ENCODE measurements around the gene PRCP.

The PRCP gene

GRCh38 chr11:82792822-82793569, 107.2 kb downstream of the PRCP start:
- Histone ChIP-seq H3K4me1 (ENCODE audit: control insufficient read depth in 1 of 2, insufficient read depth in 2 of 2, low read length in 2 of 2) (no peaks in the 10 kb centered on the region), H3K36me3 (ENCODE audit: control insufficient read depth in 1 of 2, insufficient read depth in 2 of 2, low read length in 2 of 2) (no peaks in the 10 kb centered on the region), H3K4me3 (ENCODE audit: low read depth in 1 of 2, low read length in 2 of 2) (no peak overlapping the region), H3K27ac (ENCODE audit: low read length) (no peak overlapping the region), H3K27me3 (ENCODE audit: low read depth, low read length) (no peaks in the 10 kb centered on the region), H3K9me3 (ENCODE audit: control insufficient read depth in 1 of 2, low read length in 2 of 2) (no peaks in the 10 kb centered on the region)

- Histone ChIP-seq H3K27ac (ENCODE audit: low read length) (no peak overlapping the region), H3K4me3 (ENCODE audit: low read depth in 1 of 2, low read length in 2 of 2) (no peak overlapping the region), H3K36me3 (ENCODE audit: control insufficient read depth in 1 of 2, insufficient read depth in 2 of 2, low read length in 2 of 2) (no peaks in the 10 kb centered on the region), H3K4me1 (ENCODE audit: control insufficient read depth in 1 of 2, insufficient read depth in 2 of 2, low read length in 2 of 2) (no peaks in the 10 kb centered on the region), H3K27me3 (ENCODE audit: low read depth, low read length) (no peaks in the 10 kb centered on the region), H3K9me3 (ENCODE audit: control insufficient read depth in 1 of 2, low read length in 2 of 2) (no peaks in the 10 kb centered on the region)
Observed at GRCh38 chr11:82792319-82792718, 107.9 kb downstream of the PRCP start.

- Histone ChIP-seq H3K36me3 (ENCODE audit: control insufficient read depth in 1 of 2, insufficient read depth in 2 of 2, low read length in 2 of 2) (no peaks in the 10 kb centered on the region), H3K27ac (ENCODE audit: low read length) (no peak overlapping the region), H3K9me3 (ENCODE audit: control insufficient read depth in 1 of 2, low read length in 2 of 2) (no peaks in the 10 kb centered on the region)
Observed at GRCh38 chr11:82791779-82792178, 108.5 kb downstream of the PRCP start.

GRCh38 chr11:82790723-82791484, 109.3 kb downstream of the PRCP start:
- Histone ChIP-seq H3K9me3 (ENCODE audit: control insufficient read depth in 1 of 2, low read length in 2 of 2) (no peaks in the 10 kb centered on the region), H3K4me1 (ENCODE audit: control insufficient read depth in 1 of 2, insufficient read depth in 2 of 2, low read length in 2 of 2) (no peaks in the 10 kb centered on the region), H3K27me3 (ENCODE audit: low read depth, low read length) (no peaks in the 10 kb centered on the region), H3K4me3 (ENCODE audit: low read depth in 1 of 2, low read length in 2 of 2) (no peak overlapping the region), H3K36me3 (ENCODE audit: control insufficient read depth in 1 of 2, insufficient read depth in 2 of 2, low read length in 2 of 2) (no peaks in the 10 kb centered on the region), H3K27ac (ENCODE audit: low read length) (no peak overlapping the region)

More at GRCh38 chr11:82791779-82792178, 108.5 kb downstream of the PRCP start:
- H3K4me3 ChIP-seq (ENCODE audit: low read depth in 1 of 2, low read length in 2 of 2) = no peak overlapping the region
- H3K27me3 ChIP-seq (ENCODE audit: low read depth, low read length) = no peaks in the 10 kb centered on the region
- H3K4me1 ChIP-seq (ENCODE audit: control insufficient read depth in 1 of 2, insufficient read depth in 2 of 2, low read length in 2 of 2) = no peaks in the 10 kb centered on the region

- no peak overlapping the region for H3K27ac ChIP-seq (ENCODE audit: low read length)
- H3K27me3 ChIP-seq (ENCODE audit: low read depth, low read length) = no peaks in the 10 kb centered on the region
- H3K4me3 ChIP-seq (ENCODE audit: low read depth in 1 of 2, low read length in 2 of 2) = no peak overlapping the region
- no peaks in the 10 kb centered on the region for H3K9me3 ChIP-seq (ENCODE audit: control insufficient read depth in 1 of 2, low read length in 2 of 2)
- no peaks in the 10 kb centered on the region for H3K36me3 ChIP-seq (ENCODE audit: control insufficient read depth in 1 of 2, insufficient read depth in 2 of 2, low read length in 2 of 2)
- no peaks in the 10 kb centered on the region for H3K4me1 ChIP-seq (ENCODE audit: control insufficient read depth in 1 of 2, insufficient read depth in 2 of 2, low read length in 2 of 2)
Observed at GRCh38 chr11:82787981-82788380, 112.2 kb downstream of the PRCP start.

GRCh38 chr11:82786836-82787235, 113.4 kb downstream of the PRCP start:
- Histone ChIP-seq H3K9me3 (ENCODE audit: control insufficient read depth in 1 of 2, low read length in 2 of 2) (no peaks in the 10 kb centered on the region), H3K27ac (ENCODE audit: low read length) (no peak overlapping the region), H3K4me1 (ENCODE audit: control insufficient read depth in 1 of 2, insufficient read depth in 2 of 2, low read length in 2 of 2) (no peaks in the 10 kb centered on the region), H3K27me3 (ENCODE audit: low read depth, low read length) (no peaks in the 10 kb centered on the region), H3K4me3 (ENCODE audit: low read depth in 1 of 2, low read length in 2 of 2) (no peak overlapping the region), H3K36me3 (ENCODE audit: control insufficient read depth in 1 of 2, insufficient read depth in 2 of 2, low read length in 2 of 2) (no peaks in the 10 kb centered on the region)

- H3K27ac ChIP-seq (ENCODE audit: low read length) = no peak overlapping the region
- no peaks in the 10 kb centered on the region for H3K27me3 ChIP-seq (ENCODE audit: low read depth, low read length)
- no peaks in the 10 kb centered on the region for H3K4me1 ChIP-seq (ENCODE audit: control insufficient read depth in 1 of 2, insufficient read depth in 2 of 2, low read length in 2 of 2)
- no peak overlapping the region for H3K4me3 ChIP-seq (ENCODE audit: low read depth in 1 of 2, low read length in 2 of 2)
- no peaks in the 10 kb centered on the region for H3K9me3 ChIP-seq (ENCODE audit: control insufficient read depth in 1 of 2, low read length in 2 of 2)
- H3K36me3 ChIP-seq (ENCODE audit: control insufficient read depth in 1 of 2, insufficient read depth in 2 of 2, low read length in 2 of 2) = no peaks in the 10 kb centered on the region
Observed at GRCh38 chr11:82786001-82786400, 114.2 kb downstream of the PRCP start.

GRCh38 chr11:82782825-82783374, 117.3 kb downstream of the PRCP start:
- H3K4me3 ChIP-seq (ENCODE audit: low read depth in 1 of 2, low read length in 2 of 2) = no peak overlapping the region
- H3K4me1 ChIP-seq (ENCODE audit: control insufficient read depth in 1 of 2, insufficient read depth in 2 of 2, low read length in 2 of 2) = no peaks in the 10 kb centered on the region
- H3K27ac ChIP-seq (ENCODE audit: low read length) = no peak overlapping the region
- no peaks in the 10 kb centered on the region for H3K9me3 ChIP-seq (ENCODE audit: control insufficient read depth in 1 of 2, low read length in 2 of 2)
- no peaks in the 10 kb centered on the region for H3K36me3 ChIP-seq (ENCODE audit: control insufficient read depth in 1 of 2, insufficient read depth in 2 of 2, low read length in 2 of 2)
- H3K27me3 ChIP-seq (ENCODE audit: low read depth, low read length) = no peaks in the 10 kb centered on the region

- Histone ChIP-seq H3K27ac (ENCODE audit: low read length) (no peak overlapping the region), H3K4me1 (ENCODE audit: control insufficient read depth in 1 of 2, insufficient read depth in 2 of 2, low read length in 2 of 2) (no peaks in the 10 kb centered on the region), H3K36me3 (ENCODE audit: control insufficient read depth in 1 of 2, insufficient read depth in 2 of 2, low read length in 2 of 2) (no peaks in the 10 kb centered on the region), H3K27me3 (ENCODE audit: low read depth, low read length) (no peaks in the 10 kb centered on the region), H3K9me3 (ENCODE audit: control insufficient read depth in 1 of 2, low read length in 2 of 2) (peaks cover 0 to 5% of the 10 kb centered on the region in 2 donors), H3K4me3 (ENCODE audit: low read depth in 1 of 2, low read length in 2 of 2) (no peak overlapping the region)
Observed at GRCh38 chr11:82778776-82779175, 121.5 kb downstream of the PRCP start.

GRCh38 chr11:82776377-82776776, 123.9 kb downstream of the PRCP start:
- no peak overlapping the region for H3K27ac ChIP-seq (ENCODE audit: low read length)
- peaks cover 0 to 5% of the 10 kb centered on the region in 2 donors for H3K9me3 ChIP-seq (ENCODE audit: control insufficient read depth in 1 of 2, low read length in 2 of 2)
- no peaks in the 10 kb centered on the region for H3K27me3 ChIP-seq (ENCODE audit: low read depth, low read length)
- no peaks in the 10 kb centered on the region for H3K36me3 ChIP-seq (ENCODE audit: control insufficient read depth in 1 of 2, insufficient read depth in 2 of 2, low read length in 2 of 2)
- H3K4me1 ChIP-seq (ENCODE audit: control insufficient read depth in 1 of 2, insufficient read depth in 2 of 2, low read length in 2 of 2) = no peaks in the 10 kb centered on the region
- no peak overlapping the region for H3K4me3 ChIP-seq (ENCODE audit: low read depth in 1 of 2, low read length in 2 of 2)

- no peak overlapping the region for H3K27ac ChIP-seq (ENCODE audit: low read length)
- peaks cover 0 to 5% of the 10 kb centered on the region in 2 donors for H3K9me3 ChIP-seq (ENCODE audit: control insufficient read depth in 1 of 2, low read length in 2 of 2)
- no peaks in the 10 kb centered on the region for H3K27me3 ChIP-seq (ENCODE audit: low read depth, low read length)
- no peaks in the 10 kb centered on the region for H3K4me1 ChIP-seq (ENCODE audit: control insufficient read depth in 1 of 2, insufficient read depth in 2 of 2, low read length in 2 of 2)
- H3K36me3 ChIP-seq (ENCODE audit: control insufficient read depth in 1 of 2, insufficient read depth in 2 of 2, low read length in 2 of 2) = no peaks in the 10 kb centered on the region
- H3K4me3 ChIP-seq (ENCODE audit: low read depth in 1 of 2, low read length in 2 of 2) = no peak overlapping the region
Observed at GRCh38 chr11:82775736-82776346, 124.4 kb downstream of the PRCP start.

Measured in muscle layer of duodenum (tissue), 2 donors.